Endothelial cell of umbilical vein (primary cell): ENCODE results near the gene HDX.

Experiments used
- JUN ChIP-seq: IDR thresholded peaks from 2 replicates; pipeline ENCODE4 v1.6.1; 2011; ENCODE audit warnings: borderline replicate concordance, low read depth; ENCODE audit not compliant: insufficient read length, insufficient read depth
- MYC ChIP-seq: IDR thresholded peaks from one replicate; pipeline ENCODE4 v1.6.1; 2011; ENCODE audit warnings: mild to moderate bottlenecking, low read depth, low read length
- POLR2A ChIP-seq: IDR thresholded peaks from 2 replicates; pipeline ENCODE4 v1.6.1; 2012; ENCODE audit warnings: low read depth, mild to moderate bottlenecking, control low read depth, low read length
- TF ChIP-seq, protein P1 (sequence below), 2 donors: IDR thresholded peaks; 1 replicate in 1 of 2; 2 replicates in 1 of 2; pipeline ENCODE4 v1.5.1; 2011; ENCODE audit warnings: low read length in 2 of 2, mild to moderate bottlenecking in 2 of 2, moderate library complexity in 2 of 2, control low read depth in 1 of 2, inconsistent platforms in 1 of 2, low read depth in 1 of 2; ENCODE audit not compliant: insufficient read depth in 1 of 2; ENCODE audit errors: extremely low read depth in 1 of 2

DNA sequence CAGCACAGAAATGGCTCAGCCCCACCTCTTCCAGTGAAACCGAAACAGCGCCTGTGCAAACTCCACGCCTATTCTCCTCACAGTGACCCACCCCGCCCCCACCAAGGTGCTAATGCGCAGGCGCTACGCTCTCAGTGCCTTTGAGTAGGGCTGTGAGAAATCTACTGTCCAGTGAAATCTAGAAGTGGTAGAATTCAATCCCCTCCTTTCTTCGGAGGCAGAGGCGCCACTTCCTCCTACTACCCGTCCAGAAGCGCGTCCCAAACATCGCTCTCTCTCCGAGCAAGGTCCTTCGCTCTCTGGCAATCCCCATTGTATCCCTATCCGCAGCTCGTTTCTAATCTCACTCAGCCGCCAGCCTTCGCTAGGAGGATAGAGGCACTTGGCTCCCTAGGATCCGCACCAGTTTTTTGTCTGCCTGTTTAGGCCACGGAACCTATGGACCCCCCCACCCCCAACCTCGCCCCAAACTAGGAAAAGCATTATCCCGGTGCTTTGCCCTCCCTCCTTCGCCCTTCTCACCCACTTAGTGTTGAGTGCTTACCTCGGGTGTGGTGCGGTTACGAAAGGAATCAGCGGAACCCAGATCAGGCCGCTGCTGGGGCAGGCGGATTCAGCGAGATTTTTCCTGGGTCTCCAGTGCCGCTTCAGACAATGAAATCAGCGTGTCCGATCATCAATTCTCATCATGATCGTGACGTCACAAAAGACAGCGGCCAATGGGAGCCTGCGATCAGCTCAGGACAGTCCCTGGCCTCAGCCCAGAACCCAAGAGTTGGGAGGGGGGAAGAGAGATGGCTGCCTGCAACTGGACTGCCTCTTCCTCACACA, at the start of gene HDX:
- TF ChIP-seq POLR2A (no peak), MYC (no peak), JUN (no peak)
- TF ChIP-seq, protein P1, sequence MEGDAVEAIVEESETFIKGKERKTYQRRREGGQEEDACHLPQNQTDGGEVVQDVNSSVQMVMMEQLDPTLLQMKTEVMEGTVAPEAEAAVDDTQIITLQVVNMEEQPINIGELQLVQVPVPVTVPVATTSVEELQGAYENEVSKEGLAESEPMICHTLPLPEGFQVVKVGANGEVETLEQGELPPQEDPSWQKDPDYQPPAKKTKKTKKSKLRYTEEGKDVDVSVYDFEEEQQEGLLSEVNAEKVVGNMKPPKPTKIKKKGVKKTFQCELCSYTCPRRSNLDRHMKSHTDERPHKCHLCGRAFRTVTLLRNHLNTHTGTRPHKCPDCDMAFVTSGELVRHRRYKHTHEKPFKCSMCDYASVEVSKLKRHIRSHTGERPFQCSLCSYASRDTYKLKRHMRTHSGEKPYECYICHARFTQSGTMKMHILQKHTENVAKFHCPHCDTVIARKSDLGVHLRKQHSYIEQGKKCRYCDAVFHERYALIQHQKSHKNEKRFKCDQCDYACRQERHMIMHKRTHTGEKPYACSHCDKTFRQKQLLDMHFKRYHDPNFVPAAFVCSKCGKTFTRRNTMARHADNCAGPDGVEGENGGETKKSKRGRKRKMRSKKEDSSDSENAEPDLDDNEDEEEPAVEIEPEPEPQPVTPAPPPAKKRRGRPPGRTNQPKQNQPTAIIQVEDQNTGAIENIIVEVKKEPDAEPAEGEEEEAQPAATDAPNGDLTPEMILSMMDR (IDR thresholded peaks at IDR 0.05; ENCODE audit: extremely low read depth in 1 of 2, insufficient read depth in 1 of 2, low read depth in 1 of 2, low read length in 2 of 2) = no peak
